CD4-positive, alpha-beta T cell treated with Interleukin-1 beta for 1 hour (primary cell): ENCODE measurements around the gene RORB.

Experiments
- DNase-seq, 2 donors: peaks; one replicate each; pipeline ENCODE4 v3.0.0-alpha.2; 2020 to 2022

The RORB gene

GRCh38 chr9:74721696-74722660, 224.8 kb downstream of the RORB start:
- DNase-seq, result no peak

GRCh38 chr9:74724317-74724716, 227.2 kb downstream of the RORB start:
- DNase-seq, result no peak

- DNase-seq, result no peak
Measured at GRCh38 chr9:74726581-74726980, 229.4 kb downstream of the RORB start.

- DNase-seq, result no peak
Measured at GRCh38 chr9:74728176-74728575, 231.0 kb downstream of the RORB start.

GRCh38 chr9:74729136-74729695, 232.1 kb downstream of the RORB start:
- DNase-seq, result no peak

- DNase-seq, result no peak
Measured at GRCh38 chr9:74735761-74736160, 238.6 kb downstream of the RORB start.

GRCh38 chr9:74736646-74737045, 239.5 kb downstream of the RORB start:
- DNase-seq, result no peak

- DNase-seq, result no peak
Measured at GRCh38 chr9:74742191-74742790, 245.2 kb downstream of the RORB start.
